GM19043 (cell line): ENCODE measurements around the gene ABTB2.
"Not testable (repeated sequence)": the region's sequence is repeated elsewhere in the genome, so short reads cannot be mapped to it uniquely, and the experiment has no call there.

Experiments used
- ATAC-seq: cut with Tn5 transposase; IDR thresholded peaks from one replicate; pipeline ENCODE4 v1.9.1; 2021; ENCODE audit warnings: low read depth; ENCODE audit not compliant: unreplicated experiment

ABTB2 gene

DNA sequence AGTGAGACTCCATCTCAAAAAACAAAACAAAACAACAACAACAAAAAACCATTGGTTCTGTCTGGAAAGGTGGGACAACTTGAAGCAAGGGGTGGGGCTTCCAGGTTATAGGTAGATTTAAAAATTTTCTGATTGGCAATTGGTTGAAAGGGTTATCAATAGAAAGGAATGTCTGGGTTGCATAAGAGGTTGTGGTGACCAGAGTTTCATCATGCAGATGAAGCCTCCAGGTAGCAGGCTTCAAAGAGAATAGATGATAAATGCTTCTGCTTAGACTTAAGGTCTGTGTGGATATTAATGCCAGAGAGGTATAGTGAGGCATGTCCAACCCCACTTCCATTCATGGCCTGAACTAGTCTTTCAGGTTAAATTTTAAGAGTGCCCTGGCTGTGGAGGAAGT is 135.8 kb downstream of the ABTB2 start:
- no peak for ATAC-seq

DNA sequence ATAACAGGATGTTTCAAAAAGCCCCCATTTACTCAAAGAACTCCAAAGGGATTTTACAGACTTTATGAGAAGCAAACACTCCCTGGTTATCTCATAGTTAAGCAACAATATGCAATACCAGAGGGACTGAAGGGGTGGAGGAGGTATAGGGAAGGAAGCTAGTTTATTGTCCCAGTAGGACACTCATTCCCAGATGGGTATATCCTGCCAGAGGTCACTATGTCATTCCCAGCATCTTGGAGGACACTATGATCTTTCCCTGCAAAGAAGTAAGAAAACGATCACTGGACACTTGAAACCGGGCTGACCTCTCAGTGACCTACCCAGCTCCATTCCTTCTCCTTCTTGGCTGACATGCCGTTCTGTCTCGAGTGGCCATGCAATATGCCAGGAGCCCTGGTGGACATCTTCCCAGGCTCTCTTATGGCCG is 137.9 kb downstream of the ABTB2 start:
- no peak for ATAC-seq

DNA sequence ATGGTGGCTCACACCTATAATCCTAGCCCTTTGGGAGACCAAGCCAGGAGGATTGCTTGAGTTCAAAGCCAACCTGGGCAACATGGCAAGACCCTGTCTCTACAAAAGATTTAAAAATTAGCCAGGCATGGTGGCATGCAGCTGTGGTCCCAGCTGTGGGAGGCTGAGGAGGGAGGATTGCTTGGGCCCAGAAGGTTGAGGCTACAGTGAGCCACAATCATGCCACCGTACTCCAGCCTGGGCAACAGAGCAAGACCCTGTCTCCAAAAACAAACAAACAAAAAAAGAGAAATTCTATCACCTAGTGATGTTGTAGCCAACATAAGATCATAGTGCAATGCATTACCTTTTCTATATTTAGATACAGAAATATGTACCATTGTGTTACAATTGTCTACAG is 138.5 kb downstream of the ABTB2 start:
- no peak for ATAC-seq

DNA sequence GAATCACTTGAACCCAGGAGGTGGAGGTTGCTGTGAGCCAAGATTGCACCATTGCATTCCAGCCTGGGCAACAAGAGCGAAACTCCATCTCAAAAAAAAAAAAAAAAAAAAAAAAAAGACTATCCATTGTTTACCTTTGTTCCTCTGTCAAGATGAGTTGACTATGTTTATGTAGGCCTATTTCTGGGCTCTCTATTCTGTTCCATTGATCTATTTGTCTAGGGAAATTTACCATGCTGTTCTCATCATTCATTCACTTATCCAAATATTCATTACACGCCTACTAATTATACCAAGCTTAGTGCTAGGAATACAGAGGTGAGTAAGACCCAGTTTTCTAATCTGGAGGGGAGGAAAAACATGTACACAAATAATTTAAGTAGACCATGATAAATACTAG is 139.1 kb downstream of the ABTB2 start:
- not testable (repeated sequence) for ATAC-seq

DNA sequence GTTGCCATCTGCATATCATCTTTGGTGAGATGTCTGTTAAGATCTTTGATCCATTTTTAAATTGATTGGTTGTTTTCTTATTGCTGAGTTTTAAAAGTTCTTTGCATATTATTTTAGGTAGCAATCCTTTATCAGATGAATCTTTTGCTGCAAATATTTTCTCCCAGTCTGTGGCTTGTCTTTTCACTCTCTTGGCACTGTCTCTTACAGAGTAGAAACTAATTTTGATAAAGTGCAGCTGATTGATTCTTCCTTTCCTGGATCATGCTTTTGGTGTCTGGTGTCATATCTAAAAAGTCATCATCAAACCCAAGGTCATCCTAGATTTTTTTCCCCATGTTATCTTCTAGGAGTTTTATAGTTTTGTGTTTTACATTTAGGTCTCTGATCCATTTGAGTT is 139.7 kb downstream of the ABTB2 start:
- no peak for ATAC-seq

DNA sequence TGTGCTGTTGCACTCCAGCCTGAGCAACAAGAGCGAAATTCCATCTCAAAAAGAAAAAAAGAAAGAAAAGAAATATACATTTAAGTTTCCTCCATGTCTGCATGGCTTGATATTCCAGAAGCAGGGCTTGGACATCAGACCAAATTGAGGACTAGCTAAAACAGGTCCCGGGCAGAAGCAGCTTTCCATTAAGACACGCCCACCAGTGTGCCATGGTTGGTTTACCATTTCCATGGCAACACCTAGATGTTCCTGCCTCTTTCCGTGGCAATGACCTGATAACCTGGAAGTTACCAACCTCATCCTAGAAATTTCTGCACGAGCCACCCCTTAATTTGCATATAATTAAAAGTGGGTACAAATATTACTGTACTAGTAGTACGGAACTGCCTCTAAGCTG is 141.1 kb downstream of the ABTB2 start:
- no peak for ATAC-seq

DNA sequence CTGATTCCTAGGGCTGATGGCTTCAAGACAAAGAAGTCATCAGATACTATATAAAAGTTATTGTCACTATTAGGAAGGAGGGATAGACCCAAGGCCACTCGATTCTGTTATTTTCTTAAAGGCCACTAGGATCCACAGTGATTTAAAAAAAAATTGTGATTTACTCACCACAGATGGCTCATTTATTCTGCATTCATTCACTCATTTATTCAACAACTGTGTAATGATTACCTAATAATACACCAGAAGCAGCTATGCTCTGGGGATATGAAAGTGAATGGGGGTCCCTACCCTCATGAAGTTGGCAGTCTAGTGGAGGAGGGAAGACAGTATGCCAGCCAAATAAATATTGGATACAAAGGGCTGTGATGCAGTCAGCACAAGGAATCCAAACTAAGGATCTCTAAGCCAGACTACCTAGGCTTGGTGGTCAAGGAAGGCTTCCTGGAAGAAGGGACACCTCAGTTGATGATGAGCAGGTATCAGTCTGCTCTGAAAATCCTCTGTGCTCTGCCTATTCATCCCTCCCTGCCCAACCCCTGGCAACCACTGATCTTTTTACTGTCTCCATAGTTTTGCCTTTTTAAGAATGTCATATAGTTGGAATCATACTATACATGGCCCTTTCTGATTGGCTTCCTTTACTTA is 141.9 kb downstream of the ABTB2 start:
- no peak for ATAC-seq

DNA sequence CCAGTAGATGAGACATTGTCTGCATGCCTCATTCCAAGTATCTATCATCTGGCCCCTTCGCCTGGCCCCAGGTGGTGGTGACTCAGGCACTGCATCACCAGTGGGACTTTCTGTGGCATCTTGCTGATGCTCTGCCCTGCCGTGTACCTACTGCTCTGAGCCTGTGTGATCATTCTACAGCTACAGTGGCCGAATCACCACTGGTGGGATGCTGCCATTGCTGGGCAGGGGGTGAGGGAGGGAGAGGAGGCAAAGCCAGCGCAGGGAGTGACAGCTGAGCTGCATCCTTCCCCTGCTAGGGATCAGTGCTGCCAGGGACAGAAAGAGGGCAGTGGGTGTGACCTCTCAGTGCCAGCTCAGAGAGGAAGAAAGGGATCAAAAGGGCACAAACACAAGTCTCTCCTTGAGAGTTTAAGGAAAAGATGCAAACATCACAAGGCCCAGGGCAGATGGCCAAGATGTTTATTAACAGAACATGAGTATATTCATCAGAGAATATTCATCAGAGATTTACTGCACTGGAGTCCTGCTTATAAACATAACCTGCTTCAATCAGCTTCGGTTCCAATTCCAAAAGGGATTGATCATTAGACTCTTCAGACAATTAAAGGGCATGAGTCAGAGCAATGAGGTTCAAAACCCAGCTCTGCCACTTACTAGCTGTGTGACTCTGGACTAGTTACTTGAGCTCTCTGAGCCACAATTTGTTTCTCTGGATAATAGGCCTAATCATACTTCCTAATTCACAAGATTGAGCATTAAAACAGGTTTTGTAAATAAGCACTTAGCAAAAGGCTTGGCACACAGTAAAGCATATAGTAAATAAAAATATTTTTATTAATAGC is 142.6 kb downstream of the ABTB2 start:
- ATAC-seq, result no peak

DNA sequence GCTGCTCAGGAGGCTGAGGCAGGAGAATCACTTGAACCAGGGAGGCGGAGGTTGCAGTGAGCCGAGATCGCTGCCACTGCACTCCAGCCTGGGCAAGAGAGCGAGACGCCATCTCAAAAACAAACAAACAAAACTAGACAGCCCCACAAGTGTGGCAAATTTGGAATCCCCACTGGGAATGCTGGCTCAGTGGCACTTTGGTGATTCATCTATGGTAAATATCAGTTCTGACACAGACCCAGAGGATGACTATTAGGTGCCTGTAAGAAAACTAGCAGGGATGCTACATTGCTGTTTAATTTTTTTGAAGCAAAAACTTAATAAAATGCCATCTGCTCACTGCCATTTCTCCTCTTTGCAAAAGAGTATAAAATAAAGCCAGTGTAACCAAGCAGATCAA is 144.4 kb downstream of the ABTB2 start:
- no peak for ATAC-seq

DNA sequence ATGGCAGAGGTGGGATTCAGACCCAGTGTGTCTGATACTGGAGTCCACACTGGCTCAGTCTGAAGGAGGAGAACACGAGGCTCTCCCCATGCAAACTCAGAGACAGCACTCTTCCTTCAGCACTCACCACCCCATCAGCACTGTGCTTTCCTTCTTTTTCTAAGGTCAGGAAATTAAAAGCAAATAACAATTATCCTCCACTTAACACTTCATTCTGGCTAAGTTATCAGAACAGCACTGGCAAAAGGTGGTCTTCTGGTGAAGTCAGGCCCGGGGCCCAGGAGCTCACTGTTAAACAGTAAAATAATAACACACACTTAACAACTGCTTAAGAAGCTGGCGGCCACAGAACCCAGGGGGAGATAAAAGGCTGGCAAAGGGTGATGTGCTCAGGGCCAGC is 145.2 kb downstream of the ABTB2 start:
- no peak for ATAC-seq

DNA sequence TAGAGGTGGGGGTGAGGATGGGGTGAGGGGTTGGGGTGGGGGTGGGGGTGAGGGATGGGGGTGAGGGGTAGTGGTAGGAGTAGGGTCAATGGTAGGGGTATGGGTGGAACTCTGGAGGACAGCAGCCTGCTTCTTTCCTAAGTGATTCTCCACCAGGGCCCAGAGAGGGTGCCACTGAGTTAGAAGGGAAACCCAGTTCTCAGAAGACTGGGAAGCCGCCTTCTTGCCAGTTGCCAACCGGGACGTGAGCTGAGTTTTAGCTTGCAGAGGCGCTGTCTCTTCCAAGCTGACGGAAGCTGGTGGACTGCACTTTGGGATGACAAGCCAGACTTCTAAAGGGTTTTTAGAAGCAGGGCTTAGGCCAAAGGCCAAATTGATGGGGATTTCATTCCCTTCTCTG is 148.0 kb downstream of the ABTB2 start:
- ATAC-seq, result no peak

DNA sequence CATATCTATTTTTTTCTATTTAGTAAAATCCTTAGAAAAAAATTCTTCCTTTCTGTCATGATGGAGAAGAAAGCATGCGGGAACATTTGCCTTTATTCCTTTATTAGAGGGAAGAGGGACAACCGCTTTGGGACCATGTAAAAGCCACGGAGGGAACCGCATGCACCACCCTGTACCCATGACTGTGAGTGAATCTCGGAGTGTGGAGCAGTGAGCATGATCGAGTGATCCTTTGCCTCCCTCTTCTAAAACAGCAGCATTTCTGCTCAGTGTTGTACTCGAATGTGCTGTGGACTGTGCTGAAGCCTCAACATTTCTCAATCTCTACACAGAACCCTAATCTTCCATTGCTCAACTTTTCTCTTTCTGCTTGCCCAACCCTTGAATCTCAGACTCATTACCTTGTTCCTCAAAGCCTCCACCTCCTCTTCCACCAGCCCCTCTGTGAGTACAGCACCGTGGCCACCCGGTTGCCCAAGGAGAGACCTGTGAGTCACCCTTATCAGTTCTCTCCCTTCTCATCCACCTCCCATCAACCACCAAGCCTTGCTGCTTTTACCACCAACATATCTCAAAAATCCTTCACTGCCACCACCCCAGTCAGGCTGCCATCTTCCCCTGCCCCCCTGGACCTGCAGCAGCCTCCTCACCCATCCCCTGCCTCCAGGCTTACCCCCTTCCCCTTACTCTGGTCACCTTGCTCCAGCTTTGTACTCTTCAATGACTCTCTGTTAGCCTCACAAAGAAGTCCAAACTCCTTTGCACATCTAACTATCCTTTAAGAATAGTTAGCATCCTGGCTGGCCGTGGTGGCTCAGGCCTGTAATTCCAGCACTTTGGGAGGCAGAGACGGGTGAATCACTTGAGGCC is 149.3 kb downstream of the ABTB2 start:
- ATAC-seq, result no peak

DNA sequence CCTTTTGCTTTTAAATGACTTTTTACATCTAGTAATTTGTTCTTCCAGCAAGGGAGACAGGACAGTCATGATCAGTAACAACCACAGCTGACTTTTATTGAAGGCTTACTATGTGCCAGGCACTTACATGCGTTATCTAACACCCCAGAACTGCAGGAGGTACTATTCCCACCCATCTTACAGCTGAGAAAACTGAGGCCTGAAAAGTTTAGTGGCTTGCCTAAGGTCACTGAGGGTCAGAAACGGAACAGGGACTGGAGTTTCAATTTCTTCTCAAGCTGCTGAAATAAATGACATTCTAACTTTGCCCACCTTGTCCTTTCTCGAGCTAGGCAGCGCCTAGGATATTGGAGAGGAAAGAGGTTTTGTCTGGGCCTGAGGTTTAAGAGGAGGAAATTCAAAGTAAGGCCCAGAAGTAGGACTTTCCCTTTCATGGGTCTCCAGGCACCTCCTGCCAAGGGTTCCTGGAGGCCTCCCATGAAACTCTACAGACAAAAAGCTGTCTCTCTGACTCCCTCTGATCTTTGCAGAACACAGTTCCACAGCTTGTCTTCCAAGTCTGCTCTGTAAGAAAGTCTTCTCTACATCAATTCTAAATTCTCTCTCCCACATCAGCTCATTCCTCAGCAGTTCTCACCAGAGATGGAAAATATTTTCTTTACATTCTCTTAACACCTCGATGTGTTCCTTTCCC is 150.2 kb downstream of the ABTB2 start:
- ATAC-seq, result no peak

DNA sequence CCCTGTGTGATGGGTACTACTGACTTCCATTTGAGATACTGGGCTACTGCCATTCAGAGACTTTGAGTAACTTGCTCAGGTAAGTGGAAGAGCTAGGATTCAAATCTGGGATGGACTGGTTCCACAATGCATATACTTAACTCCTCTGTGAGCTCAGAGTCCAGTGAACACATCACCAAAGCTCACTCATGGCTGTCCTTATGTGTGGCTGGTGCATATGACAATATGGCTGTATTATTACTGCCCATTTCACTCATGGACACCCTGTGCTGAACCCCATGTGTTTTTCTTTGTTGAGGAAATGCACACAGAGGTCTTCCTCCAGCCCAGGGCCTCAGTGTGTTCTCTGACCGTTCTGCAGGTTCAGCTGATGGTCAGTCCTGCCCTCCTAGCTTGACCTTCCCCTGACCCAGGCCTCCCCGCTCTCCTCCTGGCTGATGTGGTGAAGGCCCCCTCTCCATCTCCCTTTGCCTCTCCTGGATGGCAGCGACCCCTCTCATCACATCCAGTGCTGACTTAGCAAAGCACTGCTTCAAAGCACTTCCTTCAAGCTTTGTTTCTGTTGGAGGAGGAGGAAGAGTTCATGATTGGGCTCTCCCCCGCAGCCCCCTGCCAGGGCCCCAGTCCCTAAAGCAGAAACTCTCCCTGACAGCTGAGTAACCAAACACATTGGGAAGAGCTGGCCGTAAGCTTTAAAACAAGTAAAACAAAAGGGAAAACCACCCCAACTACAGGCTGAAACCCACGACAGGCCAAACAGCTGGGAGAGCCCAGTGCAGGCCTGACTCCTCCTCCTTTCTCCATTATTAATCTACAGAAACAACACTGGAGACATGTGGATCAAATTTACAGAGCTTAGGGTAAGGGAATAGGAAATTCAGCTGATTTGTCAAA is 151.2 kb downstream of the ABTB2 start:
- ATAC-seq, result no peak

DNA sequence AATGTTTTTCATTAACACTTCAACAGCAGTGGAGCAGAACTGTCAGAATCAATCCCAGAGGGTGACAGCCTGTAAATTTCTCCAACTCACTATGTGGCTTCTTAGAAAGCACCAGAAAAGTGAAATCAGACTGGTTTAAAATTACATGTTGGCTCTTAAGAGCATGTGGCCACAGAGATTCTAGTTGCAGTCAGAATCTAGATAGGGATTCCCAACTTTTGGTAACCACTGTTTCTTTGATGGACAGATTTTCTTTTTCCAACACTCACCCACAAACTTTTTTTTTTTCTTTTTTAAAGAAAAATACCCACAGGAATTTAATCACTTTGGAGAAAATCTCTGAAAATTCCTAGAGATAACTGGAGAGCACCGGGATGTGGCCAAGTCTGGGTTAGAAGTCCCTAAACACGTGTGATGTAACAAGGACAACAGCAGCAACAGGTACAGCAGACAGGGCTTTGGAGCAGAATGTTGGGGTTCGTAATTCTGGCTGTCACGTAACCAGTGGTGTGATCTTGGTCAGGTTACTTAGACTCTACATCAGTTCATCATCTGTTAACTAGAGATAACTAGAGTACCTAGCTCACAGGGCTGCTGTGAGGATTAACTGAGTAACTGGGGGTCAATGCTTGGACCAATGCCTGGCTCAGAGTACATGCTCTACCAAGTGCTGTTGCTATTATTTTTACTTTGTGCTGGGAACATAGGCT is 152.3 kb downstream of the ABTB2 start:
- ATAC-seq, result no peak

DNA sequence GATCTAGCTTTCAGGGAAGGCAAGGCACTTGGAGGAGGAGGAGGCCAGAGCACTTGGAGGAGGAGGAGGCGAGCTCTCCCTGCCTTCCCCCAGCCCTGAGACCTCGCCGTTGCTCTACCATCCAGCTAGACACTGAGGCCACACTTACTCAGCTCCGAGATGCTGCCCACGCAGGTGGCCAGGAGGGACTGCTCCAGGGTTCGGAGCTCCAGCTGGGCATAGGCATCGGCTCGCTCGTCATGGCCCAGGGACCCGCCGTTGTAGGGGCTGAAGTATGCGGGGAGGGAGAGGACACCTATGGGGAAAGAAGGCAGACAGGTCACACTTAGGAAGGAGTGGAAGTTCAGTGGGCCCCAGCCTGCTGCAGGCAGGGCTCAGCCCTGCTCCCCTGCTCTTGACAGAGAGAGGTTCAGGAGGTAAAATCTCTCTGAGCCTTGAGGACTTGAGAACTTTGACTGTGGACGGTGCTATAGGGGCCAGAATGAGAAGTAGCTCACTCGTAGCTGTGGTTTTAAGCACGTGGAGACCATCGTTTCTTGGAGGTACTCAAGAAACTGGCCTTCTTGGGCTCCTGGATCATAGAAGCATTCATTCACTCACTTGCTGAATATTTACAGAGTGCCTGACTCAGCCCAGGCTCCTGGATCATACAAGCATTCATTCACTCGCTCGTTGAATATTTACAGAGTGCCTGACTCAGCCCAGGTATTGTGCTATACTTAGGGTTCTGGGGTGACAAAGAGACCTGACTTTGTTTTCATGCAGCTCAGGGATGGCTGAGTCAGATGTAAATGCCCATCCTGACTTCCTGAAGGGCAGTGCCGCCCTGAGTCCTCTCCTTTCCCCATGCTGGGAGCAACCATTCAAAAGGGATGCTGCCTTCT is 153.2 kb downstream of the ABTB2 start:
- no peak for ATAC-seq

DNA sequence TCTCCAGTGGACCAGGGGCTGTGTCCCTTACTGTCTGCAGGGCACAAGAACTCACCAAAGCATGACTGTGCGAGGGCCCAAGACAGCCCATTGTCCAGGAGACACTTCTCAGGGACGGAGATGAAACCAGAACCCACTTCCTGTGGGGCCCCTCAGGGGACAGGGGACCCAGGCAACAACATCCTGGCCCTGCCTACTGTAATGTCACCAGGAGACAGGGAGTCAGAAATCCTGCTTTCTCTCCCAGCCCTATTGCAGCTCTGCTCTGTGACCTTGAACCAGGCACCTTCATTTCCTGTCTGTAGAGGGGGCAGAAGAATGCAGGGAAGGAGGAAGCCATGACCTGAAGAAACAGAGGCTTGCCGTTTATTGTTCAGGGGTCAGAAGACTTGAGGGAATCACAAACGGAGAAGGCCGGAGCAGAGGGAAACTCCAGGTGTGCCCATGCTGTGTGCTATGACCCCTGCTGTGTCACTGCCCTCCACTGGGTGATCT is 154.4 kb downstream of the ABTB2 start:
- peak; percentile 56 for ATAC-seq

DNA sequence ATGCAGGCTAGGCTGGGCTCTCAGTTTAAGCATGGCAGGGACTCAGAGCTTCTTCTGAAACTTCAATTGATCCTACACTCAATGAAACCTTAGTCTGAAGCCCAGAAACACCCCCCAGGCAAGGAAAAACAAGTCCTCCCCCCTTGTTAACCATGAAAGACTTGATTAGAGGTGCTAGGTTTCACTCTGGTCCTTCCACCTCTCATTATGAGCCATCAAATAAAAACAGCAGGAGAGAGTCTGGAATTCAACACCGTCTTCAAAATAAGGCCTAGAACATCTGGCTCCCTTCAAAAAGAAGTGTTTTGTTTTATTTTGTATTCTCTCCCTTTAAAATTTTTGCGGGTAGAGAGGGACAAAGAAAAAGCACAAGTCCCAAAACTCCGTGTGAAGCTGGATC is 156.7 kb downstream of the ABTB2 start:
- no peak for ATAC-seq
